CD4-positive, alpha-beta T cell treated with Interleukin-6 at 100 ng/mL for 8 hours (primary cell): Measurements from ENCODE around the gene SRGAP1.
"Not testable (repeated sequence)": the region's sequence is repeated elsewhere in the genome, so short reads cannot be mapped to it uniquely, and the experiment has no call there.

Source experiments
- DNase-seq: peaks from one replicate; pipeline ENCODE4 v3.0.0-alpha.2; 2020; ENCODE audit warnings: mixed read lengths, low spot score

SRGAP1 gene

DNA sequence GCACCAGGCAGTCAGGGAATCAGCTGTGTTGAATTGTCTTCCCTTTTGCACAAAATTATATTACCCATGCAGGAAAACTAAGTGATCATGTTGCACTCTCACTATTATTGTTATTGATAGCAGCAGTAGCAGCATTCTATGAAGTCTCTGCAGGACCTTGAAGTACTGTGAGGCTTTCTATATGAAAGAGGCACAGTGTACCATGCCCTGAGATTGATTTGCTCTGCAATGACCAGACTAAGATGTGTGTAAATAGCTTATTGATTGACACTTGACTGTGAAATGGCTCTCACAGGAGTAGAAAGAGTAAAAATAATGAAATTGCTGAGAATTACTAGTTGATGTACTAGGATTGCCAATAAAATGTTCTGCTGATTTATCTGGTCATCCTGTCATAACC lies 277.7 kb downstream of the SRGAP1 start:
- no peak for DNase-seq

DNA sequence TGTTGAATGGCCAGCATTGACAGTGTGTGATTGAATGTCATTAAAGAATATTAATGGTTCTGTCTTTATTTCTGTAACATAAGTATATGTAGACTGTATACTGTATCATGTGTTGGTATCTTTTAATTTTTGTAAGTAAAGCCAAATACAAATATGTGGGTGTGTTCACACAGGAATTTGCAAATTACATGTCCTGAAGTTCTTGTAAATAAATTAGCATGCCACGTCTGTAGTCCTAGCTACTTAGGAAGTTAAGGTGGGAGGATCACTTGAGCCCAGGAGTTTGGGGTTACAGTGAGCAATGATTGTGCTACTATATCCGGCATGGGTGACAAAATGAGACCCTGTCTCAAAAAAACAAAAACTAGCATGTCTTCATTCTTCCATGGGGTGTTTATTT lies 278.5 kb downstream of the SRGAP1 start:
- DNase-seq, result no peak

DNA sequence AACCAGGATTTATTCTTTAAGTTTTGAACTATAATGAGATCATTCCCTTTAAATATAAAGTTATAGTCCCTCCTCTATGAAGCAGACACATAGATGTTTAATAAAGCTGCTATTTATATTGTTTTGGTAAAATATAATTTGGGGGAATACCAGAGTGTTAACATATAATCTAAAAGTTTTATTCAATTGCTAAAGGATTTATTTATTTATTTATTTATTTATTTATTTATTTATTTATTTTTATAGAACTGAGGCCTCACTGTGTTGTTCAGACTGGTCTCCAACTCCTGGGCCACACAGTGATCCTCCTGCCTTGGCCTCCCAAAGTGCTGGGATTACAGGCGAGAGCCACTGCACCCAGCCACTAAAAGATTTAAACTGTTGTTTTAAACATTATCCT lies 278.9 kb downstream of the SRGAP1 start:
- no peak for DNase-seq

GRCh38 chr12:64124511-64125197 lies 280.2 kb downstream of the SRGAP1 start:
- DNase-seq, result no peak

DNA sequence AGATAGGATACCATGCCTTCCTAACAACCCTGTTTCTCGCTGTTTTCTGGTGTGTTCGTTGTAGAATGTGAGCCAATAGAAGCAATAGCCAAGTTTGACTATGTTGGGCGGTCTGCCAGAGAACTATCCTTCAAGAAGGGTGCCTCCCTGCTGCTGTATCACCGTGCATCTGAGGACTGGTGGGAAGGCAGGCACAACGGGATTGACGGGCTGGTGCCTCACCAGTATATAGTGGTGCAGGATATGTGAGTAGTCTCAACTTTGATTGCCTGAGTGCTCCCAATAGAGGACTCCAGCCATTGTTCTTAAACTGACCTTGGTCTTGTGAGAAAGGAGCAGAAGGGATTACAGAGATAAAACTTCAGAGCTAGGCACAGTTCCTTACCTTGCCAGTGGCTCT lies 281.4 kb downstream of the SRGAP1 start:
- no peak for DNase-seq

DNA sequence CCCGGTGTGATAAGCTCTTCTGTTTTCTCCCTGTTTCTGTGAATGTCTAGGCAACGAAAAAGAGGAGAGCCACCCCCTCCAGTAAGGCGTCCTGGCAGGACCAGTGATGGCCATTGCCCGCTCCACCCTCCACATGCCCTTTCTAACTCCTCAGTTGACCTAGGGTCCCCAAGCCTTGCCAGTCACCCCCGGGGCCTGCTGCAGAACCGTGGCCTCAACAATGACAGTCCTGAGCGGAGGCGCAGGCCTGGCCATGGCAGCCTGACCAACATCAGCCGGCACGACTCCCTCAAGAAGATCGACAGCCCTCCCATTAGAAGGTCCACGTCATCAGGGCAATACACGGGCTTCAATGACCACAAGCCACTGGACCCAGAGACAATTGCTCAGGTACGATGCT lies 283.3 kb downstream of the SRGAP1 start:
- no peak for DNase-seq

GRCh38 chr12:64128366-64128765 lies 283.9 kb downstream of the SRGAP1 start:
- no peak for DNase-seq

GRCh38 chr12:64130476-64130875 lies 286.0 kb downstream of the SRGAP1 start:
- not testable (repeated sequence) for DNase-seq

GRCh38 chr12:64131456-64131855 lies 287.0 kb downstream of the SRGAP1 start:
- DNase-seq, result not testable (repeated sequence)

DNA sequence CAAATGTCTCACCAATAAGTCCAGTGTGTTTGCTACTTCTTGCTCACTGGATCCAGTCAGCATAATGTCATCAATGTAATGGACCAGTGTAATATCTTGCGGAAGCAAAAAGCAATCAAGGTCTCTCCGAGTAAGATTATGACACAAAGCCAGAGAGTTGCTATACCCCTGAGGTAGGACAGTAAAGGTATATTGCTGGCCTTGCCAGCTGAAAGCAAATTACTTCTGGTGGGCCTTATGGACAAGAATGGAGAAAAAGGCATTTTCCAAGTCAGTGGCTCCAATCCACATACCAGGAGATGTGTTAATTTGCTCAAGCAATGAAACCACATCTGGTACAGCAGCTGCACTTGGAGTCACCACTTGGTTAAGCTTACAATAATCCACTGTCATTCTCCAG lies 288.2 kb downstream of the SRGAP1 start:
- DNase-seq, result not testable (repeated sequence)

- no peak for DNase-seq
Measured at GRCh38 chr12:64137117-64137516, 292.6 kb downstream of the SRGAP1 start.

GRCh38 chr12:64139021-64139420 lies 294.5 kb downstream of the SRGAP1 start:
- DNase-seq, result no peak

GRCh38 chr12:64142382-64142781 lies 297.9 kb downstream of the SRGAP1 start:
- no peak for DNase-seq

- DNase-seq, result no peak
Measured at GRCh38 chr12:64142784-64143183, 298.3 kb downstream of the SRGAP1 start.

GRCh38 chr12:64145226-64145625 lies 300.7 kb downstream of the SRGAP1 start:
- DNase-seq, result no peak

- DNase-seq, result no peak
Measured at GRCh38 chr12:64147011-64147631, 302.6 kb downstream of the SRGAP1 start.

GRCh38 chr12:64147875-64148274 lies 303.4 kb downstream of the SRGAP1 start:
- no peak for DNase-seq

DNA sequence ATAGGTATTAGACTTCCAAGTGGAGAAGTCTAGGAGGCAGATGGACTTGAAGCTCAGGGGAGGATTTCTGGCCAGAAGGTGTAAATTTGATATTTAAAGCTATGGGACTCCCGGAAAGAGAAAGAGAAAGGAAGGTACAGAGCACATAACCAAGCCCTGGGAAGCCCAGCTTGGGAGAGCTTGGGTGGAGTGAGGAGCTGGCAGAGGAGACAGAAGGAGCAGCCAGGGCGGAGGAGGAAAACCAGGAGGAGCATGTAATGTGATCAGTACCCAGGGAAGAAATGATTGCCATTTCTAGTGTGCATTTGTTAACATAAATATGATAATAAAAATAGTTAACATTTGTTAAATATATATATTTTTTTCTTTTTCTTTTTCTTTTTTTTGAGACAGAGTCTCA lies 310.2 kb downstream of the SRGAP1 start:
- no peak for DNase-seq

DNA sequence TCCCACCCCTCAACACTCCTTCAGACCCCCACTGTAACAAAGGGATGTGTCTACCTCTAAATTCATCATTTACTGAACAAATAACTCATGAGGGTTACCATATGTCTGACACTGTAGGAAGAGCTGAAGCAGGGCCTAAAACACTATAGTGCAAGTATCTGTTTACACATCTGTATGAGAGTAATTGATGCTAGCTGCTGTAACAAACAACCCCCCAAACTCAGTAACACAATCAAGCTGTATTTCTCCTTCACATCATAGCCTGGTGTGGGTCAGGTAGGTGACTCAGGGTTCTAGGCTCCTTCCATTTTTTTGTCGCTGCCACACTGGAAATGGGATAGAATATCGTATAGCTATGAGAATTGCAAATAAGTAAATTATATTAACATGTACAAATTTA lies 312.6 kb downstream of the SRGAP1 start:
- DNase-seq, result no peak

DNA sequence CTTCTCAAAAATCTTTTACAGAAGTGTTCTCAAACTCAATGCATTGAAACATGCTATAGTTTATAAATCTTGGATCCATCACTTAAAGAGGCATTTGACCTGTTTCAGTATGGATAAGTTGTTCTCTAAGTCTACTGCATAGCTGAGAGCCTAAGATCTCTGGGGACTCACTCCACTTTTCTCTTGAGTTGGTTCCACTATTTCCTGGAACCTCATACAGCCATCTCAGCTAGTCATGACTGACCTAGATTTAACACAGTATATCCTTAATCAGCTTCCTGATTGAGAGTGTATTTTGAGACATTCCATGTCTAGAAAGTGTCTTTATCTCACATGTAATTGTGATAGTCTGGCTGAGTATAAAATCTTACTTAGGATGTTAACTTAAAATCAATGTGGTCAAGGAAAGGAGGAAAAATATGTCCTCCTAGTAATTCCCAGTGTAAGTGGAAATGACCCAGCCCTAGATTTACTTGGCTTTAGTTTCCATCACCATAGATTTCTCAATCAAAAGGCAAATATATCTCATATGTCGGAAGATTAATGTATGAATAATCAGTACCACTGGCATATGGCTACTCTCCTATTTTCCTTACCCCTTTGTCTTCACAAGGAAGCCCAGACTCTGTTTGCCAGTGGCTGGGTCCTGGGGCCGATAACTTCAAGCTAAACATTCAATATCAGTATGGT lies 315.7 kb downstream of the SRGAP1 start:
- no peak for DNase-seq

DNA sequence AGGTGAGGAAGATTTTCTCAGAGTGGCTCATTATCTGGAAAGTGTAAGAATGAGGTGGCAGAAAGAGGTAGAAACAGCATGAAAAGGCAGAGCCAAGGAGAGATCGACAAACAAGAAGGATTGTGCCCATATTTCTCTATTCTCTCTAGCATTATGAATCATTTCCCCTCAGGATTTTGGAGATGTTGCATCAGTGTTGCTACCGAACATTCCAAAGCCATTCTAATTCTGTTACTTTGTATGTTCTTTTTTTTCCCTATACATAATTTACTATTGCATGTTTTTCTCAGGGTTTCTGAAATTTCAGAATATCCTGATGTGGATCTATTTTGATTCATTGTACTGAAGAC lies 316.2 kb downstream of the SRGAP1 start:
- no peak for DNase-seq

DNA sequence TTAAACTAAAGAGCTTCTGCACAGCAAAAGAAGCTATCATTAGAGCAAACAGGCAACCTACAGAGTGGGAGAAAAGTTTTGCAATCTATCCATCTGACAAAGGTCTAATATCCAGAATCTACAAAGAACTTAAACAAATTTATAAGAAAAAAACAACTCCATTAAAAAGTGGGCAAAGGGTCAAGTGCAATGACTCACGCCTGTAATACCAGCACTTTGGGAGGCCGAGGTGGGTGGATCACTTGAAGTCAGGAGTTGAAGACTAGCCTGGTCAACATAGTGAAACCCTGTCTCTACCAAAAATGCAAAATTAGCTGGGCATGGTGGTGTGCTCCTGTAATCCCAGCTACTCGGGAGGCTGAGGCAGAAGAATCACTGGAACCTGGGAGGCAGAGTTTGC lies 322.1 kb downstream of the SRGAP1 start:
- not testable (repeated sequence) for DNase-seq

GRCh38 chr12:64167041-64167440 lies 322.5 kb downstream of the SRGAP1 start:
- not testable (repeated sequence) for DNase-seq

DNA sequence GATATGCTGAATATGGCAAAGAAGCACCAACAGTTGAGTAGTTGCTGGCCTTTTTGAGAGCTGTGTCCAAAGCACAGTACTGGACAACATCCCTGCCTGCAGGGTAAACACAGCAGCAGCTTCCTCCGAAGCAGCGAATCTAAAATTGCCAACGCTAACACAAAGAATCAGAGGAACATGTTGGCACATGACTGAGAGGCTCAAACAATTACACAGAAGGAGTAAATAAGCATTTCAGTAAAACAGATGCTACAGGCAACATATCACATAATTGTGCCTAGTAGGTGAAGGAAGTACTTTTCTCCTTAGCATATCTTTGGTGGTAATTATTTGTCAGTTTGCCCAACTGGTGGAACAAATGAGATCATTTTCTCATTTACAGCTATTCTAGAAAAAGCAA lies 325.5 kb downstream of the SRGAP1 start:
- no peak for DNase-seq
